Measurements from ENCODE around the gene EIF1. TPM values are rescaled to one million over a fixed set of nuclear protein-coding genes. Genes with fewer than 3 reads are reported as not detected.
"Not testable (repeated sequence)": the region's sequence is repeated elsewhere in the genome, so short reads cannot be mapped to it uniquely, and the experiment has no call there.

The EIF1 gene
- total RNA-seq, 1 experiment from 2014 or later = 481 TPM

- TF ChIP-seq ZMAT4 (CRISPR knock-in tag; IDR thresholded peaks at IDR 0.05) = no peak
- no peak for TF ChIP-seq ZNF671 (CRISPR knock-in tag; IDR thresholded peaks at IDR 0.05)
- no peak for TF ChIP-seq ZBTB21 (CRISPR knock-in tag; IDR thresholded peaks at IDR 0.05; ENCODE audit: borderline replicate concordance)
- no peak for TF ChIP-seq MXD4 (CRISPR knock-in tag; IDR thresholded peaks at IDR 0.05; ENCODE audit: borderline replicate concordance)
- no peak for TF ChIP-seq E2F1 (CRISPR knock-in tag; IDR thresholded peaks at IDR 0.05)
- no peak for TF ChIP-seq TP53 (CRISPR knock-in tag; IDR thresholded peaks at IDR 0.05)
These were observed 8.7 kb downstream of the EIF1 start (continued) for GRCh38 chr17:41697122-41697962.

GRCh38 chr17:41700843-41701242, 12.2 kb downstream of the EIF1 start:
- Mint-ChIP-seq H3K27me3 (ENCODE audit: low read depth) (peaks cover 70% of the 10 kb centered on the region), H3K4me1 (peaks cover 10% of the 10 kb centered on the region)
- H3K27ac Mint-ChIP-seq; ATAC-seq; POLR2A ChIA-PET; DNase-seq (ENCODE audit: low spot score); H3K36me3 Mint-ChIP-seq; H3K4me3 Mint-ChIP-seq; H3K9me3 Mint-ChIP-seq: not testable (repeated sequence)
- CTCF ChIA-PET = interaction anchor here (0.8 kb wide), 1 partner anchor 12 kb away, joined by 3 read pairs; no protein-coding TSS in a partner anchor

- ATAC-seq = no peak
- no peaks in the 10 kb centered on the region for H3K36me3 Mint-ChIP-seq
- TF ChIP-seq ERG (CRISPR knock-in tag; IDR thresholded peaks at IDR 0.05) = no peak
- TF ChIP-seq GRHL2 (CRISPR knock-in tag; IDR thresholded peaks at IDR 0.05; ENCODE audit: insufficient replicate concordance, severe bottlenecking) = no peak
- no peak for TF ChIP-seq FOXP1 (CRISPR knock-in tag; IDR thresholded peaks at IDR 0.05; ENCODE audit: borderline replicate concordance)
- peaks cover 89% of the 10 kb centered on the region for H3K27me3 Mint-ChIP-seq (ENCODE audit: low read depth)
- ChIA-PET CTCF (no interaction called here), POLR2A (interaction anchor here (1.0 kb wide), 1 partner anchor 14 kb away, joined by 3 read pairs; the partner anchor contains the start of gene EIF1)
- no peak overlapping the region for H3K4me3 Mint-ChIP-seq
- no peak overlapping the region for H3K27ac Mint-ChIP-seq
- H3K4me1 Mint-ChIP-seq = peaks cover 23% of the 10 kb centered on the region
- DNase-seq (ENCODE audit: low spot score) = no peak
- H3K9me3 Mint-ChIP-seq = peaks cover 1% of the 10 kb centered on the region
These were observed 14.0 kb downstream of the EIF1 start for GRCh38 chr17:41702712-41703111.

GRCh38 chr17:41705271-41705991, 16.7 kb downstream of the EIF1 start:
- H3K9me3 Mint-ChIP-seq = peaks cover 7% of the 10 kb centered on the region
- DNase-seq (ENCODE audit: low spot score) = peak; percentile 32
- ATAC-seq = peak; percentile 72
- peaks cover 23% of the 10 kb centered on the region for H3K4me1 Mint-ChIP-seq
- H3K27ac Mint-ChIP-seq = no peak overlapping the region
- ChIA-PET CTCF (interaction anchor here (0.7 to 7.2 kb wide), 11 partner anchors 10 to 254 kb away, joined by 3 to 75 read pairs (median 4); partner anchors contain the start of gene P3H4), POLR2A (interaction anchor here (0.6 to 1.3 kb wide), 5 partner anchors 14 to 81 kb away, joined by 3 to 7 read pairs (median 4); partner anchors contain the start of genes EIF1 and JUP)
- peak overlapping the region; percentile 33 for H3K4me3 Mint-ChIP-seq
- H3K27me3 Mint-ChIP-seq (ENCODE audit: low read depth) = peaks cover 98% of the 10 kb centered on the region
- H3K36me3 Mint-ChIP-seq = no peaks in the 10 kb centered on the region
- no peak for TF ChIP-seq TEAD1 (CRISPR knock-in tag; IDR thresholded peaks at IDR 0.05)
- no peak for TF ChIP-seq ZNF263 (CRISPR knock-in tag; IDR thresholded peaks at IDR 0.05; ENCODE audit: low read depth)
- peak; percentile 83 for TF ChIP-seq ZNF121 (CRISPR knock-in tag; IDR thresholded peaks at IDR 0.05)
- no peak for TF ChIP-seq KAT7 (CRISPR knock-in tag; IDR thresholded peaks at IDR 0.05; ENCODE audit: borderline replicate concordance)
- TF ChIP-seq ZNF232 (CRISPR knock-in tag; IDR thresholded peaks at IDR 0.05) = no peak
- no peak for TF ChIP-seq AR (CRISPR knock-in tag; IDR thresholded peaks at IDR 0.05)
- no peak for TF ChIP-seq ETV6 (CRISPR knock-in tag; IDR thresholded peaks at IDR 0.05)
- no peak for TF ChIP-seq MAX (CRISPR knock-in tag; IDR thresholded peaks at IDR 0.05)
- TF ChIP-seq CBFB (CRISPR knock-in tag; IDR thresholded peaks at IDR 0.05; ENCODE audit: low read depth) = no peak
- no peak for TF ChIP-seq IRF2 (CRISPR knock-in tag; IDR thresholded peaks at IDR 0.05; ENCODE audit: borderline replicate concordance, low read depth)
- TF ChIP-seq ZNF423 (CRISPR knock-in tag; IDR thresholded peaks at IDR 0.05) = no peak
- TF ChIP-seq FOXP1 (CRISPR knock-in tag; IDR thresholded peaks at IDR 0.05; ENCODE audit: borderline replicate concordance) = no peak
- TF ChIP-seq SMAD4 (CRISPR knock-in tag; IDR thresholded peaks at IDR 0.05) = no peak

All from WTC11 (cell line).